Effector memory CD4-positive, alpha-beta T cell (primary cell): ENCODE measurements around the gene TEAD3.

ENCODE experiments used
- DNase-seq, 3 donors: peaks; one replicate each; pipeline ENCODE4 v3.0.0-alpha.2; 2020
- H3K27ac ChIP-seq: 2 replicates; pipeline ENCODE4 v1.7.0; 2013; ENCODE audit warnings: mild to moderate bottlenecking, low read length, moderate library complexity; ENCODE audit not compliant: insufficient read depth, poor library complexity, severe bottlenecking
- H3K27me3 ChIP-seq: replicated peaks from 2 replicates; pipeline ENCODE4 v1.7.0; 2013; ENCODE audit warnings: mild to moderate bottlenecking, low read length; ENCODE audit not compliant: insufficient read depth, control insufficient read depth, poor library complexity, severe bottlenecking
- H3K36me3 ChIP-seq: 2 replicates; pipeline ENCODE4 v1.7.0; 2013; ENCODE audit warnings: mild to moderate bottlenecking, low read length, moderate library complexity; ENCODE audit not compliant: control insufficient read depth, insufficient read depth
- H3K4me1 ChIP-seq: 2 replicates; pipeline ENCODE4 v1.7.0; 2013; ENCODE audit warnings: low read length, mild to moderate bottlenecking; ENCODE audit not compliant: control insufficient read depth, insufficient read depth, poor library complexity, severe bottlenecking
- H3K4me3 ChIP-seq: 2 replicates; pipeline ENCODE4 v1.7.0; 2013; ENCODE audit warnings: low read length, low read depth, mild to moderate bottlenecking; ENCODE audit not compliant: insufficient read depth, poor library complexity, severe bottlenecking
- H3K9me3 ChIP-seq: 2 replicates; pipeline ENCODE4 v1.7.0; 2013; ENCODE audit warnings: mild to moderate bottlenecking, low read length, moderate library complexity; ENCODE audit not compliant: control insufficient read depth

The TEAD3 gene

DNA sequence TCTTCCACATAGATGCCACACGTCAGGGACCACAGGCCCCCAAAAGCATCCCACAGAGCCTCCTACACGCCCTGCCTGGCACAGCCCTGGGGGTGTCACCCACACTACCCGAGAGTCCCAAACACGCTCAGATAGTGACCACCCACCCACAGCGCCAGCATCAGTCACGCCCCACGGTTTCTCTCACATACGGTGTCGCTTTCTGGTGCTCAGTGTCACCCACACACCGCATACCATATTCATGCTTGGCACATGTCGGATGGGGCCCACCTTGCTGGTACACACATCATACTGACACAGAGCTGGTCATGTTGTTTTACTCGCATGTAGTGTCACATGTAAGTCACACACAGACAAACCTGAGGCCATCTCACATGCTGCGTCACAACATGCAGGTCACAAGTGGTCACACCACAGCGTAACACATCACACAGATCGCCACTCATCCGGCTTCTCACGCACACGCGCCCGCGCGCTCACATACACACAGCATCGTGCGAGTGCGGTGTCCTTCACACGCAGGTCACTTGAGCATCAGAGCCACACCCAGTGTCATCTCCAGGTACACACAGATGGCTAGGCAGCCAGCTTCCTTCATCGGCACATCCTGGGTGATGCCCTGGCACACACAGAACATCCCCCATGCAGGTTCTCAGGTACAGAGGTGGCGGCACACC, 3.4 kb downstream of the TEAD3 start:
- H3K9me3 ChIP-seq, result no peaks in the 10 kb centered on the region
- H3K27ac ChIP-seq, result no peak overlapping the region
- H3K4me1 ChIP-seq, result peaks cover 10% of the 10 kb centered on the region
- no peaks in the 10 kb centered on the region for H3K27me3 ChIP-seq
- H3K36me3 ChIP-seq, result no peaks in the 10 kb centered on the region
- no peak overlapping the region for H3K4me3 ChIP-seq
- DNase-seq, result no peak

DNA sequence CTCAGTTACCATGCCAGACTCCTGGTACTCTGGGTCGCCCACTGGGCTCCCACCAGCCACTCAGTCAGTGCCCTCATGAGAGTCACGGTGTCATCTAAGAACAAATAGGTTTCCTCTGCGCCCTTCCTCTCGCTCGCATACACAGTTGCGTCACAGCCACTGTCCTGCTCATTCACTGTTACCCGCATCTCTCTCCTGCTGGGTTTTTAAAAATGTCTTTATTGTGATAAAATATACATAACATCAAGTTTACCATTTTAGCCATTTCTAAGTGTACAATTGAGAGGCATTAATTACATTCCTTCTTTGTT, 4.0 kb downstream of the TEAD3 start:
- H3K9me3 ChIP-seq, result no peaks in the 10 kb centered on the region
- peaks cover 5% of the 10 kb centered on the region for H3K4me1 ChIP-seq
- no peak overlapping the region for H3K27ac ChIP-seq
- H3K4me3 ChIP-seq, result no peak overlapping the region
- no peaks in the 10 kb centered on the region for H3K27me3 ChIP-seq
- DNase-seq, result no peak
- no peaks in the 10 kb centered on the region for H3K36me3 ChIP-seq

DNA sequence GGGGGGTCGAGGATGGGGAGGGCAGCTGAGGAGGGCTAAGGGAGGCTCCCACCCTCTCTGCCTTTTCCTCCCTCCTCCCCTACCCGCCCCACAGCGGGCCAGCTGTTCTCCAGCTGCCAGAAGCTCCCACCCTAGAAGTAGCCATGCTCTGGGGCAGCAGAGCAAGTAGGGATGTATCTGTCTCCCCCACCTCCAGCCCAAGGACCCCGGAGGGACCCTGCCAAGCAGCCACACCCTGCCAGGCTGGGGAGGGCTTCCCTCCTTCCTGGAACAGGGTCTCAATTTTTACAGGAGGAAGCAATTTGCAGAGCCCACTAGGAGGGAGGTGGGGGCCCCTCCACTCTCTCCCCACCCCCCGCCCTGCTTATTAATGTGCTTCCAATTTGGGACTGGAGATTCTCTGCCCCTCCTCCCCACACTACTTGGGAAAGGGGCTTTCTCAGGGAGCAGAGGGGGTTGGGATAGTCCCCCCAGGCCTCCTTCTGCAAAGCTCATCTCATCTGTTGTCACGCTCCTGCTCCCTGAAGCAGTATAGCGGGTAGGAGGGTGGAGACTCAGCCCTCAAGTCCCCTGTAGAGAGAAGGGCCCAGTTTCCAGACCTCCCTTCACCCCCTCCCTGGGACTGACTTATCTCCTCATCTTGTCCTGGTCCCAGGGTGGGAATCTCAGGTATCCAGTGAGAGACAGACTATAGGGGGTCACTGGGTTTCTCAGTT, 4.5 kb downstream of the TEAD3 start:
- Histone ChIP-seq H3K27ac (no peak overlapping the region), H3K27me3 (no peaks in the 10 kb centered on the region), H3K36me3 (no peaks in the 10 kb centered on the region), H3K4me3 (no peak overlapping the region), H3K4me1 (no peaks in the 10 kb centered on the region), H3K9me3 (no peaks in the 10 kb centered on the region)
- DNase-seq, result no peak

DNA sequence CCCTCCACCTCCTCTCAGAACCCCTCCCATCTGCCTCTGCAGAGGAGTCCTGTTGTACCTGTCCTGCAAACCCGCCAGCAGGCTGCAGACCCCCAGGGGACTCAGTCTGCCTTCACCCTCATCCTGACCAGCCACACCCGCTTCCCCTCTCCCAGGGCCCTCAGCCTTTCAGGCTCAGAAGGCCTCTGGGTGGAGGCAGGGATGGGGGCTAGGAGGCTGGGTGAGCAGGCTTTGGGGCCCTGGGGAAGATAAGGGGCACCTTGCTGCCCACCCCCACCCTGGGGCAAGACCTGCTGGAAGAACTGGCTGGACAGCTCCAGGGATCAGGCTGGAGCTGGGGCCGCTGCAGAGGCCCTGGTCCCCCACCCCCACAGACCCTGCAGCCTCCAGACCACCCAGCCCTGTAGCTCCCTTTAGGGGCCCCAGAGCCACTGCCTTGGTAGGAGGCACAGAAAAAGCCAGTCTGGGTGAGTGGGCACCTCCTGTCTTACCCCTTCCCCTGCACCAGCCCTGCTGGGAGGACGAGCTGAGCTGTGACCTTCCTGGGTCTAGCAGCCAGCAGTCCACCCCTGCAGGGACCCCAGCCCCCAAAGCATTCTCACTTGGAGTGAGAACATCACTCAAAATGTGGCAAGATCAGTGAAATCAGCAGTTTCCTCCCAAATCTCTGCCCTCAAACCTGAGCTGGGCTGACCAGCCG, 5.2 kb downstream of the TEAD3 start:
- no peak overlapping the region for H3K27ac ChIP-seq
- no peaks in the 10 kb centered on the region for H3K36me3 ChIP-seq
- H3K4me3 ChIP-seq, result no peak overlapping the region
- no peak for DNase-seq
- H3K27me3 ChIP-seq, result no peaks in the 10 kb centered on the region
- no peaks in the 10 kb centered on the region for H3K9me3 ChIP-seq
- H3K4me1 ChIP-seq, result no peaks in the 10 kb centered on the region

DNA sequence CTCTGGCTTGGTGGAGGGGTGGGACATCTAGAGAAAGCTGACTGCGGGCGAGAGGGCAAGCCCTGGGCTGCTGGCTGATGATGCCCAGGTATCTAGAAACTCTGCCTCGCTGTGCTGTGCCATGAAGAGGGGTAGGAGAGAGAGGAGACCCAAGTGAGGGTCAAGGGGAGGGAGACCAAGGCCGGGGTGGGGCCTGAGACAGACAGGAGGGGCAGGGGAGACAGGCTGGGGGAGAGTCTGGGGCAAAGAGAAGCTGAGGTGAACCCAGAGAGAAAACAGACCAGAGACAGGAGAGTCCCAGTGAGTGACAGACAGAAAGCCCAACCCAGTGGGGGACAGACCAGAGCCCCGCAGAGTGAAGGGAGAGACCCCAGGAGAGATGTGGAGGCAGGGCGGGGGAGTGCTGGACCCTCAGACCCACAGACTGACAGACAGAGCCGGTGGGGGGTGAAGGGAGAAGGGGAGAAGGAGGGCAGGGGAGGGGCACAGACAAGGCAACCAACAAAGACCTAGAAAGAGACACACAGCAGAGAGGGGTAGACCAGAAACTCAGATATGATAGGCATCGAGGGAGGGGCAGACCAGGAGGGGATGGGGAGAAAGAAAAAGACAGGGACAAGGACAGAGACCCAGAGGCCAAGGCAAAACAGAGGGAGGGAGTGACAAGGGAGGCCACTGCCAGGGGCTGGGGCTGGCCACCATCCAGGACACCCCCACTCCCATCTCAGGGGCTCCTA, 5.9 kb downstream of the TEAD3 start:
- no peaks in the 10 kb centered on the region for H3K36me3 ChIP-seq
- no peaks in the 10 kb centered on the region for H3K27me3 ChIP-seq
- no peaks in the 10 kb centered on the region for H3K9me3 ChIP-seq
- no peak overlapping the region for H3K27ac ChIP-seq
- no peaks in the 10 kb centered on the region for H3K4me1 ChIP-seq
- no peak for DNase-seq
- no peak overlapping the region for H3K4me3 ChIP-seq

DNA sequence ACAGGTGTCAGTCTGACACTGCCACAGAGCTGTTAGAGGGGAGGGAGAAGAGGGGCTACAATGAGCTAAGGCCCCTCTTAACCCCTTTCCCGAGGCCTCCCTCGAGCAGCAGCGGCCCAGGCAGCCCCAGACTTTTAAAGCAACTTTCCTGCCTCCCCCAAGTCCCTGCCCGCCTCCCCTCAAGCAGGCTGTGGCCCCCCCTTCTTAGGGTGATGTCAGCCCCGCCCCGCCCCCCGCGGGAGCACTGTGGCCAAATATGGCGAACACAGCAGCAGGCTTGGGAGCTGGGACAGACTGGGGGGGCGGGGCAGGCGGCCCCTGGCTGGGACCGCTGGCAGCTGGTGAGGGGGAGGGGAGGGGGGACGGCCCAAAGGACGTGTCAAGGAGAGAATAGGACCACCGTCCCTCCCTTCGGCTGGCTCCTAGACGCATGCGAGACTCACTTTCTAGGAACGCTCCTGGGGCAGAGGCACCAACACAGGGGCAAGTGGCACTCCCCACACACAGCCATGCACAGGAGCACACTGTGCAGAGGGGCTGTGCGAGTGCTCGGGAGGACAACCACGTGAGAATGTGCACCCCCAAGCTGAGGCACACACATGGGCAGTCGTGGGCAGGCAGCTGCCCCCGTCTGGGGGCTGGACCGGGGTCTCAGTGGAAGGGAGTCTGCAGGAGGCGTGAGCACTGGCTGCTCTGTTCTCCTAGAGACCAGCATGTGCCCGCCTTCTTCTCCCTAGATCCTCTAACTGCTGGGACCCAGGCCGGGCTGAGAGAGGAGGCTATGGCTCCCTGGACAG, 6.7 kb downstream of the TEAD3 start:
- H3K27me3 ChIP-seq, result no peaks in the 10 kb centered on the region
- no peak overlapping the region for H3K27ac ChIP-seq
- H3K4me1 ChIP-seq, result no peaks in the 10 kb centered on the region
- H3K9me3 ChIP-seq, result no peaks in the 10 kb centered on the region
- H3K4me3 ChIP-seq, result no peak overlapping the region
- no peak for DNase-seq
- no peaks in the 10 kb centered on the region for H3K36me3 ChIP-seq

DNA sequence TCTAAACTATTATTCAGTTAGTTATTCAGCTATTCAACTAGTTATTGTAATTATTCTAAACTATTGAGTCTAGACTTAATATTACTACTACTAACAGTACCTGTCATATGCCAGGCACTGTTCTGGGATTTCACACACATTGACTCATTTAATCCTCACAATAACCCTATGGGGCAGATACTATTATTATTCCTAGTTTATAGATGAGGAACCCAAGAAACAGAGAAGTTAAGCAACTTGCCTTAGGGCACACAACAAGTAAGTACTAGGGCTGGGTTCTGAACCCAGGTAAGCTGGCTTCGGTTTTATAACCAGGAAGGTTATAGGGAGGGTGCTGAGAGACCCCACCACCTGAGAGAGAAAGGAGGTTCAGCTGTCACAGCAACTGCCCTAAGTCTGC, 7.8 kb downstream of the TEAD3 start:
- H3K27me3 ChIP-seq, result no peaks in the 10 kb centered on the region
- no peaks in the 10 kb centered on the region for H3K4me1 ChIP-seq
- no peak overlapping the region for H3K4me3 ChIP-seq
- no peaks in the 10 kb centered on the region for H3K36me3 ChIP-seq
- no peaks in the 10 kb centered on the region for H3K9me3 ChIP-seq
- H3K27ac ChIP-seq, result no peak overlapping the region
- no peak for DNase-seq

DNA sequence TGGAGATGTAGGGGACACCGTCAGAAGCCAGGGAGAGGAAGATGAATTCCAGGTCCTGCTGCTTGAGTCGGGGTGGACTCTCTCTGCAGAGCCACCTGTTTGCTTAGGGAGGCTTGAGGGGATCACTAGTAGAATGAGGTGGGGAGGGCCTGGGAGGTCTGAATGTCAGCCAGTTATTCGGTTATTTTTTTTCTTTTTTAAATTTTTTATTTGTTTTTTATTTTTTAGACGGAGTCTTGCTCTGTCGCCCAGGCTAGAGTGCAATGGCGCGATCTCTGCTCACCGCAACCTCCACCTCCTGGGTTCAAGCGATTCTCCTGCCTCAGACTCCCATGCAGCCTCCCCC, 8.4 kb downstream of the TEAD3 start:
- Histone ChIP-seq H3K27me3 (no peaks in the 10 kb centered on the region), H3K4me3 (no peak overlapping the region), H3K9me3 (no peaks in the 10 kb centered on the region), H3K4me1 (no peaks in the 10 kb centered on the region), H3K27ac (no peak overlapping the region), H3K36me3 (no peaks in the 10 kb centered on the region)
- no peak for DNase-seq

DNA sequence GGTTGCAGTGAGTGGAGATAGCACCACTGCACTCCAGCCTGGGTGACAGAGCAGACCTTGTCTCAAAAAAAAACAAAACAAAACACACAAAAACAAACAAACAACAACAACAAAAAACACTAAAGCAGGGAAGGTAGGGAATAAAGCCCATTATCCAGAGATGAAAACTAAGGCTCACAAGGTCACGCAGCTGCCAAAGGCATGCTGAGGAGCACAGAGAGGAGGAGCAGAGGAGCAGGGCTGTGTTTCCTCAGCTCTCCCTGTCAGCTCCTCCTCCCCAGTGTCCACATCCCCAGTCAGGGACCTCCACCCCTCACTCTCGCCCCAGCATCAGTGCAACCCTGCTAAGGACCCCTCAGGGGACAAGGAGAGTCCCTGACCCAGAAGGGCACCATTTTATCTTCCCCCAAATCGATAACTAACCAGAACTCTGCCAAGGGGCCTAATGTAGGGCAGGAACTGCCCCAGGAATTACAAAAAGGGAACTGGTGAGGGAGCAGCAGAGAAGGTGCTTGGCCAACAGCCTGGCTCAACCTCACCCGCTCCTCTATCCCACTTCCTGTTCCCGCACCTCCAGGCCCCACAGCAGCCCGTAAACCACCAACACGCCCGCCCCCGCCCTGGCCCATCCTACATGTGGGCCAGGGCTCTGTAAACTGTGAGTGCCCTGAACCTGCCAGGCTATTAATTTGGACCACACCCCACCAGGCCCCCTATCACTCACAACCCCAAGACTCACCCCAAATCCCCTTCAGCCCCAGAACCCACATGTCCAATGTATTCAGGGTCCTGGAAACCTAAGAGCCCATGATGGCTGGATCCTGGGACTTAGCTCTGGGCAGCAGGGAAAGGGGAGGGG, 9.0 kb downstream of the TEAD3 start:
- no peaks in the 10 kb centered on the region for H3K27me3 ChIP-seq
- no peaks in the 10 kb centered on the region for H3K36me3 ChIP-seq
- no peaks in the 10 kb centered on the region for H3K9me3 ChIP-seq
- no peak for DNase-seq
- H3K4me1 ChIP-seq, result no peaks in the 10 kb centered on the region
- no peak overlapping the region for H3K27ac ChIP-seq
- H3K4me3 ChIP-seq, result no peak overlapping the region
